Measurements from ENCODE around the gene MYL4.

DNA sequence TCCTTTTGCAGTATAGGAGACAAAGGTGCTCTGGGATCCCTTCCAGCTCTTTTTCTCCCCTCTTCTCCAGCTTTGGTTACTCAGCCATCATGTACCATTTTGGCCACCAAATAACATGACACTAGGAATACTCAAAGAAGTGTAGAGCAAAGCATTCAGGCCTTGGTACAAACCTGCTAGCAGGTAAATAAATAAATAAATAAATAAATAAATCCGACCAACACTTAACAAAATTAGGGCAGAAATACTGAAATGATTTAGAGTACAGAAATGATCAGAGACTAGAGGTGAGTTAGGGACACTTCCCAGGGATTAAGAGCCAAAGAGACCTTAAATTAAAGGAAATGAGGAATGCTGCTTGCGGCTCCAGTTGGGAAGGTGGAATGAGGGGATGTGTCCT lies 26.8 kb downstream of the MYL4 start:
- no peak for TF ChIP-seq TAF1 (IDR thresholded peaks at IDR 0.05; ENCODE audit: low read depth, low read length)
- TF ChIP-seq POLR2AphosphoS5 (IDR thresholded peaks at IDR 0.05; ENCODE audit: low read depth, low read length) = no peak
